HepG2 (cell line): Measurements from ENCODE around the gene SHF. TPM values are rescaled to one million over a fixed set of nuclear protein-coding genes. Genes with fewer than 3 reads are reported as not detected.

Experiments used
- EP300 ChIP-seq, 3 experiments: sonication (generic) in 1 of 3; formaldehyde crosslinking in 1 of 3; IDR thresholded peaks; 2 replicates each; pipeline versions ENCODE4 v1.5.1 to v1.6.1; 2011 to 2020; ENCODE audit warnings: low read depth in 2 of 3, low read length in 2 of 3, borderline replicate concordance in 1 of 3, improper control_type of control experiment in 1 of 3, mild to moderate bottlenecking in 1 of 3, missing genetic modification reagents in 1 of 3, moderate library complexity in 1 of 3
- ETS1 ChIP-seq: sonication (generic); formaldehyde crosslinking; IDR thresholded peaks from 2 replicates; pipeline ENCODE4 v1.4.0; 2020; ENCODE audit warnings: missing genetic modification reagents
- FOXA3 ChIP-seq: IDR thresholded peaks from 2 replicates; pipeline ENCODE4 v1.6.1; 2016; ENCODE audit warnings: missing genetic modification reagents, missing compliant biosample characterization
- GMEB2 ChIP-seq: IDR thresholded peaks from 2 replicates; pipeline ENCODE4 v1.6.1; 2016; ENCODE audit warnings: missing biosample characterization, missing genetic modification reagents, low read depth
- HDAC6 ChIP-seq: fragments of 200-600 bp; sonication (generic); IDR thresholded peaks from 2 replicates; pipeline ENCODE4 v1.7.0; 2017; ENCODE audit warnings: mild to moderate bottlenecking, antibody characterized with exemption, low read length, low read depth
- HMGXB4 ChIP-seq, 2 experiments: sonication (generic) in 1 of 2; formaldehyde crosslinking in 1 of 2; IDR thresholded peaks; 2 replicates each; pipeline versions ENCODE4 v1.4.0 to v1.6.1; 2018 to 2020; ENCODE audit warnings: missing genetic modification reagents in 2 of 2, borderline replicate concordance in 1 of 2, low read depth in 1 of 2, mild to moderate bottlenecking in 1 of 2, missing biosample characterization in 1 of 2
- HOXA5 ChIP-seq: sonication (generic); formaldehyde crosslinking; IDR thresholded peaks from 2 replicates; pipeline ENCODE4 v1.4.0; 2020; ENCODE audit warnings: missing genetic modification reagents
- ISL2 ChIP-seq: sonication (generic); formaldehyde crosslinking; IDR thresholded peaks from 2 replicates; pipeline ENCODE4 v1.5.0; 2020; ENCODE audit warnings: missing genetic modification reagents
- KLF16 ChIP-seq, 2 experiments: sonication (generic) in 1 of 2; formaldehyde crosslinking in 1 of 2; IDR thresholded peaks; 2 replicates each; pipeline versions ENCODE4 v1.6.1 to v1.8.0; 2016 to 2023; ENCODE audit warnings: missing genetic modification reagents in 2 of 2, missing compliant biosample characterization in 1 of 2
- LRRFIP1 ChIP-seq: sonication (generic); formaldehyde crosslinking; conservative IDR thresholded peaks from 2 replicates; pipeline ENCODE4 v1.4.0; 2020; ENCODE audit warnings: missing genetic modification reagents
- MXI1 ChIP-seq: IDR thresholded peaks from 3 replicates; pipeline ENCODE4 v1.6.1; 2012; ENCODE audit warnings: low read depth, low read length, inconsistent platforms, borderline replicate concordance
- NFE2L2 ChIP-seq: fragments of 150-350 bp; IDR thresholded peaks from 2 replicates; pipeline ENCODE4 v1.6.1; 2014; ENCODE audit warnings: low read length
- RARA ChIP-seq: IDR thresholded peaks from 2 replicates; pipeline ENCODE4 v1.6.1; 2016; ENCODE audit warnings: missing genetic modification reagents, missing compliant biosample characterization
- TOE1 ChIP-seq: sonication (generic); formaldehyde crosslinking; IDR thresholded peaks from 2 replicates; pipeline ENCODE4 v1.4.0; 2020; ENCODE audit warnings: mild to moderate bottlenecking, missing genetic modification reagents
- ZFP82 ChIP-seq: sonication (generic); formaldehyde crosslinking; IDR thresholded peaks from 2 replicates; pipeline ENCODE4 v1.5.1; 2020; ENCODE audit warnings: mild to moderate bottlenecking, missing genetic modification reagents, borderline replicate concordance
- ZNF33B ChIP-seq: sonication (generic); formaldehyde crosslinking; IDR thresholded peaks from 2 replicates; pipeline ENCODE4 v1.5.1; 2020; ENCODE audit warnings: mild to moderate bottlenecking, missing genetic modification reagents
- ZNF616 ChIP-seq: sonication (generic); formaldehyde crosslinking; IDR thresholded peaks from 2 replicates; pipeline ENCODE4 v1.5.0; 2020; ENCODE audit warnings: low read depth, mild to moderate bottlenecking, missing genetic modification reagents
- ZNF687 ChIP-seq: sonication (generic); formaldehyde crosslinking; IDR thresholded peaks from 2 replicates; pipeline ENCODE4 v1.5.1; 2020; ENCODE audit warnings: mild to moderate bottlenecking, missing genetic modification reagents, moderate library complexity
- polyA plus RNA-seq, 8 experiments: library from polyadenylated mRNA; depleted of rRNA in 3 of 8; stranded (reverse) in 7 of 8; unstranded in 1 of 8; fragments of >200 nt; fragmentation: Illumina TruSeq in 4 of 8; extraction: Trizol in 4 of 8; gene quantifications; 2 replicates each; pipeline versions ENCODE4 v1.2.1 to v1.2.3, GENCODE V29; 2011 to 2016; ENCODE audit warnings: low read depth in 4 of 8, missing spikeins in 1 of 8, mixed read lengths in 1 of 8; ENCODE audit not compliant: insufficient read depth in 1 of 8
- total RNA-seq, 5 experiments: library from RNA; depleted of rRNA; stranded (reverse); fragments of >200 nt; fragmentation: Illumina TruSeq; extraction: Trizol; gene quantifications; 2 replicates each; pipeline ENCODE4 v1.2.3, GENCODE V29; 2016; ENCODE audit warnings: low read depth in 1 of 5

Gene SHF
- total and polyA plus RNA-seq, 2 of the 13 experiments (the other 11 are each of a cell fraction or from before 2014, with no cell fraction given): 20.9 to 25.5 TPM

GRCh38 chr15:45118131-45118588 lies 69.6 kb downstream of the SHF start (continued):
- TF ChIP-seq HDAC6 (no peak), FOXA3 (CRISPR knock-in tag) (0 out of 2 replicates have a peak, but pooled peaks have one; percentile 28), HMGXB4 (CRISPR knock-in tag; IDR thresholded peaks at IDR 0.05; ENCODE audit: borderline replicate concordance in 1 of 2, low read depth in 1 of 2) (peak; percentile 81 to 93), GMEB2 (CRISPR knock-in tag) (no peak), ISL2 (CRISPR knock-in tag) (no peak), ZFP82 (CRISPR knock-in tag) (no peak), TOE1 (no peak), ZNF33B (CRISPR knock-in tag) (peak; percentile 68; the same call in 1 of the 2 replicates), NFE2L2 (no peak), EP300 (IDR thresholded peaks at IDR 0.05; ENCODE audit: low read depth in 2 of 2, low read length in 2 of 2) (peak in 1 of 2 experiments; percentile 12; a peak in 1 of 4 replicates), EP300 (CRISPR knock-in tag; IDR thresholded peaks at IDR 0.05; ENCODE audit: borderline replicate concordance) (no peak), MXI1 (no peak), ZNF687 (CRISPR knock-in tag) (peak; percentile 63), ZNF616 (CRISPR knock-in tag) (no peak), ETS1 (CRISPR knock-in tag) (no peak), LRRFIP1 (CRISPR knock-in tag) (no peak), KLF16 (CRISPR knock-in tag; IDR thresholded peaks at IDR 0.05) (peak in 1 of 2 experiments; percentile 77; a peak in 2 of 4 replicates), RARA (CRISPR knock-in tag) (no peak), HOXA5 (CRISPR knock-in tag) (peak; percentile 67; the same call in 1 of the 2 replicates)
